ENCODE results near the gene NHLH2. TPM values are rescaled to one million over a fixed set of nuclear protein-coding genes. Genes with fewer than 3 reads are reported as not detected.

NHLH2 gene
- total RNA-seq, 2 donors from 2014 or later = not detected

GRCh38 chr1:115839029-115839678 is 1.8 kb downstream of the NHLH2 start:
- ATAC-seq = peak; percentile 45
- H3K9me3 ChIP-seq = no peaks in the 10 kb centered on the region

GRCh38 chr1:115838431-115839028 is 2.4 kb downstream of the NHLH2 start:
- ATAC-seq = peak; percentile 30
- peak in 1 of 4 donors; percentile 5 for DNase-seq

More at GRCh38 chr1:115839029-115839678, 1.8 kb downstream of the NHLH2 start:
- DNase-seq = peak in 3 of 4 donors; percentile 26 to 45 (median 34)
- Histone ChIP-seq H3K4me1 (peaks cover 25% of the 10 kb centered on the region), H3K27ac (no peak overlapping the region), H3K4me3 (no peak overlapping the region), H3K27me3 (peaks cover 0 to 55% of the 10 kb centered on the region in 2 donors), H3K36me3 (replicated peaks in 1 of 2; ENCODE audit: insufficient read depth in 1 of 2, low read depth in 2 of 2) (no peaks in the 10 kb centered on the region)
- TF ChIP-seq POLR2A (IDR thresholded peaks at IDR 0.05) (no peak), CTCF (IDR thresholded peaks at IDR 0.05) (no peak)
- intact Hi-C loops (cut with DNase I) = no loop called here
- 1% methylated on average over 25 to 48 of the region's 49 CpGs for WGBS, 2 donors

GRCh38 chr1:115837740-115838421 is 3.0 kb downstream of the NHLH2 start:
- H3K27me3 ChIP-seq = peaks cover 0 to 52% of the 10 kb centered on the region in 2 donors
- no peaks in the 10 kb centered on the region for H3K36me3 ChIP-seq (replicated peaks in 1 of 2; ENCODE audit: insufficient read depth in 1 of 2, low read depth in 2 of 2)
- H3K4me3 ChIP-seq = no peak overlapping the region
- H3K27ac ChIP-seq = no peak overlapping the region
- no peaks in the 10 kb centered on the region for H3K9me3 ChIP-seq
- TF ChIP-seq CTCF (IDR thresholded peaks at IDR 0.05) (no peak), POLR2A (IDR thresholded peaks at IDR 0.05) (no peak)
- DNase-seq (peak in 2 of 4 donors; percentile 6 to 14), ATAC-seq (peak; percentile 15)
- WGBS, 2 donors = 5 to 20% methylated on average over 2 to 79 of the region's 80 CpGs
- intact Hi-C loops (cut with DNase I) = no loop called here
- peaks cover 25% of the 10 kb centered on the region for H3K4me1 ChIP-seq

More at GRCh38 chr1:115838431-115839028, 2.4 kb downstream of the NHLH2 start:
- Histone ChIP-seq H3K27me3 (peaks cover 0 to 55% of the 10 kb centered on the region in 2 donors), H3K4me1 (peaks cover 25% of the 10 kb centered on the region), H3K36me3 (replicated peaks in 1 of 2; ENCODE audit: insufficient read depth in 1 of 2, low read depth in 2 of 2) (no peaks in the 10 kb centered on the region), H3K9me3 (no peaks in the 10 kb centered on the region), H3K27ac (no peak overlapping the region), H3K4me3 (no peak overlapping the region)
- intact Hi-C loops (cut with DNase I) = no loop called here
- TF ChIP-seq POLR2A (IDR thresholded peaks at IDR 0.05) = no peak
- no peak for TF ChIP-seq CTCF (IDR thresholded peaks at IDR 0.05)
- 6% methylated on average over 54 of the region's 67 CpGs; no CpG with 5 or more reads in 1 of the 2 donors for WGBS, 2 donors

GRCh38 chr1:115837341-115837739 is 3.6 kb downstream of the NHLH2 start:
- no peaks in the 10 kb centered on the region for H3K36me3 ChIP-seq (replicated peaks in 1 of 2; ENCODE audit: insufficient read depth in 1 of 2, low read depth in 2 of 2)
- H3K4me1 ChIP-seq = peaks cover 25% of the 10 kb centered on the region
- ATAC-seq = no peak
- H3K27me3 ChIP-seq = peaks cover 0 to 47% of the 10 kb centered on the region in 2 donors
- WGBS, 2 donors = 36 to 49% methylated on average over 4 of the region's 4 CpGs
- TF ChIP-seq POLR2A (IDR thresholded peaks at IDR 0.05) (no peak), CTCF (IDR thresholded peaks at IDR 0.05) (no peak)
- H3K4me3 ChIP-seq = no peak overlapping the region
- DNase-seq = no peak
- H3K9me3 ChIP-seq = no peaks in the 10 kb centered on the region
- no peak overlapping the region for H3K27ac ChIP-seq
- intact Hi-C loops (cut with DNase I) = no loop called here

All from body of pancreas (tissue), 4 donors.